GM12878 (cell line): Measurements from ENCODE around the gene PLD5.

Experiments
- CTCF ChIP-seq, 3 experiments: IDR thresholded peaks in 2 of 3; conservative IDR thresholded peaks in 1 of 3; 2 replicates each; pipeline ENCODE4 v1.5.1; 2011; ENCODE audit warnings: low read depth in 3 of 3, low read length in 3 of 3, mild to moderate bottlenecking in 3 of 3, control low read depth in 2 of 3, moderate library complexity in 2 of 3, inconsistent platforms in 1 of 3, mixed read lengths in 1 of 3; ENCODE audit not compliant: control insufficient read depth in 2 of 3, insufficient read depth in 1 of 3; ENCODE audit errors: extremely low read depth in 1 of 3
- MYC ChIP-seq: IDR thresholded peaks from 2 replicates; pipeline ENCODE4 v1.6.1; 2011; ENCODE audit warnings: mild to moderate bottlenecking, low read length, moderate library complexity, inconsistent platforms; ENCODE audit not compliant: insufficient read depth, insufficient replicate concordance, insufficient read length, severe bottlenecking

GRCh38 chr1:242055749-242056320 is 468.7 kb downstream of the PLD5 start:
- no peak for TF ChIP-seq CTCF (IDR thresholded peaks at IDR 0.05 in 2 of 3, conservative IDR thresholded peaks at IDR 0.05 in 1 of 3; ENCODE audit: control insufficient read depth in 2 of 3, extremely low read depth in 1 of 3, insufficient read depth in 1 of 3, low read depth in 3 of 3, low read length in 3 of 3)
- TF ChIP-seq MYC = no peak
